Activated naive CD8-positive, alpha-beta T cell treated with anti-CD3 and anti-CD28 coated beads, Interleukin-2, amount 50 U/mL, for 16 hours (primary cell): ENCODE measurements around the gene GALNT9.

Experiments used
- DNase-seq: peaks from one replicate; pipeline ENCODE4 v3.0.0-alpha.2; 2020; ENCODE audit warnings: low read depth, low spot score

Gene GALNT9

GRCh38 chr12:132294121-132295034 lies 35.0 kb downstream of the GALNT9 start:
- DNase-seq: no peak

- DNase-seq: no peak
Observed at GRCh38 chr12:132292328-132293319, 36.8 kb downstream of the GALNT9 start.

DNA sequence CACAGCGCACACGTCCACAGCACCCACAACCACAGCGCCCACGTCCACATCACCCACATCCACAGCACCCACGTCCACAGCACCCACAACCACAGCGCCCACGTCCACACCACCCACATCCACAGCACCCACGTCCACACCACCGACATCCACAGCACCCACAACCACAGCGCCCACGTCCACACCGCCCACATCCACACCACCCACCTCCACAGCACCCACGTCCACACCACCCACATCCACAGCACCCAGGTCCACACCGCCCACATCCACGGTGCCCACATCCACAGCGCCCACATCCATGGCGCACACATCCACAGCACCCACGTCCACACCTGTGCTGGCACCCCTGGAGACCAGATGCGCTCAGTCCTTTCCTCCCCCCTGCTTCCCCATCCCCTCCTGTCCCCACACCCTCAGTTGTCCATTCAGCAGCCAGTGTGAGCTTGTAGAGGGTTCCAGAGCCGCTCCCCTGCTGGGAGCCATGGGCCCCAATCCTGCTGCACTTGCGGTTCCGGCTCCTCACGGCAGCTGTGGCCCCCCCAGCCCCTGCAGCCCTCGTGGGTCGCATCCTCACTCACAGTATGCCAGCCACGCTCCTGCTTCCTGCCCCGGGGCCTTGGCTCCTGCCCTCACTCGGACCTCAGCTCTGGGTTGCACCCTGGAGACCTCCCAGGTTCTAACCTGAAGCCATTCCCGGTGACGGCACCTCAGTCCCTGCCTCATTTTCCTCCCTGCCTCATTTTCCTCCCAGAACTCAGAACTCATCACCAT lies 37.8 kb downstream of the GALNT9 start:
- no peak for DNase-seq

DNA sequence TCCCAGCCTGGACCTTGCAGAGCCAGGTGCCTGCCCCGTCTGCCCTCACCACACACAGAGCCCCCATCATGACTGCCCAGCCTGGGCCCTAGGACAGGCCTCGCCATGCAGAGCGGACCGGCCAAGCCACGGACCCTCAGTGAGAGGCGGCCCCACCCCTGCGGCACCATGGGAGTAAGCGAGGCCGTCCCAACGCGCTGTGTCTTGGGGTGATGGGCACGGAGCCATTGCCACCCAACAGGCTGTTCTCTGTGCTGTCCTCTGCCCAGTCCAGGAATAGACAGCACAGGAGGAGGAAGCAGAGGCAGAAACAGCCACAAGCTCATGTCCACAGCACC lies 39.2 kb downstream of the GALNT9 start:
- no peak for DNase-seq

DNA sequence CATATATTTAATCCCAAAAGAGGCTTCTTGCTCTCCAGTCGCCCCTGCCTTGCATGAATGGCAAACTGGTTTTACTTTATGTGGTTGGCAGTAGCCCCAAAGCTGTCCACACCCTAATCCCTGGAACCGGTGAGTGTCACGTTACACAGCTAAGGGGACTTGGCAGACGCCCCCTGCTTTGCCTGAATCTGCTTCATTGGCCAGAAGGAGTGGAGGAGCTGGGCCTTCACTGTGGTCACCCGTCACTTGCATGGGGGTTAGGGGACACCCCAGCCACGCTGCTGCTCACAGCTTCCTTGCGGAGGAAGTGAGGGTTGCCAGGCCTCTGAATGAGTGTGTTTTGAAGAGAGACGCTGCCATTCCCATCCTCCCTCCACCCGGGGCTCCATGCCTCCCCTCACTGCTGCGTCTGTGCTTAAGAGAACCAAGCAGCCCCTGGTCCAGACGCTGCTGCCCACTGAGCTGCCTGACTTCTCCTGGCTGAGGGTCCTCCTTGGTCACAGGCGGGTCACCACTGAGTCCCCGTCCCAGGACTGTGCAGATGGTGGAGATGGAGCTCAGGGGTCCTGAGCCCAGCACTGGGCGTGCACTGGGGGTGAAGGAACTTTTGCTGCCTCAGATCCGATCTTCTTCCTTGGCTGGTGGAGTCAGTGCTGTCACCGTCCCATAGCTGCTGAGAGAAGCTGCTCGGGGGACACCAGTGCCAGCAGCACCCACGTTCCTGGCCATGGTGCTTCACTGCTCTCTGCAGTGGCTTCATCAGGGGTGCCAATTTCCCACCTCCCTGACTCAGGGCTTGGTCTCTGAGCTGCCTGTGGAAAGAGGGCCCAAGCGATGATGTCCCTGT lies 39.8 kb downstream of the GALNT9 start:
- DNase-seq: no peak

- DNase-seq: no peak
Observed at GRCh38 chr12:132288516-132289215, 40.7 kb downstream of the GALNT9 start.

- no peak for DNase-seq
Observed at GRCh38 chr12:132287391-132288238, 41.8 kb downstream of the GALNT9 start.

GRCh38 chr12:132286912-132287311 lies 42.5 kb downstream of the GALNT9 start:
- no peak for DNase-seq

GRCh38 chr12:132285991-132286681 lies 43.3 kb downstream of the GALNT9 start:
- DNase-seq: no peak

GRCh38 chr12:132284827-132285741 lies 44.3 kb downstream of the GALNT9 start:
- no peak for DNase-seq

DNA sequence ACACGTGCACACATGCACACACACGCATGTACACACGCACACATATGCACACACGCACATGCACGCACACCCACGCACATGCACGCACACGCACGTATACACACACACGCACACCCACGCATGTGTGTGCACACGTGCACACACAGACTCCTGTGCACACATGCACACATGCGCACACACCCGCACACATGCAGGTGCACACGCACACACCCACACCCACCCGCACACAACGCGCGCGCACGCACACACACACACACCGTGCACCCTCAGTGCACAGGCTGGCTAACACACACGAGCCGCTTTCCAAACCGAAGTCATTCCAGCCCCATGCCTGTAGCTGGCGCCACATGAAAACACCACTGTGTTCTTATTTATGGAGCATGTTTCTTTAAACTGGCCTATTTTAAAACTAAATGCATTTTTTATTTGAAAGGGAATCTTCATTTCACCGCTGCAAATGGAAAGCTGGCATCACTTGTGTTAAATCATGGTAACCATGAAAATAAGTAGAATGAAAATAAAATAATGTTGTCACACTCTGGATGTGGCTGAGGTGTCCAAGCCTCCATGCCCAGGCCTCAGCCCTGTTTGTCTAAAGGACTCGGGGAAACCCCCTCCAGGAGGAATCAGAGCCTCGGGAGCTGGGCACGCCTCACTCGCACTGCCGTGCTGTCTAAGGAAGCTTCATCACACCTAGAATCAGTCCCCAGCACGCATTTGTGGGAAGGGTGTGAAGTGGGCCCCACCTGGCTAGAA lies 45.1 kb downstream of the GALNT9 start:
- DNase-seq: no peak

DNA sequence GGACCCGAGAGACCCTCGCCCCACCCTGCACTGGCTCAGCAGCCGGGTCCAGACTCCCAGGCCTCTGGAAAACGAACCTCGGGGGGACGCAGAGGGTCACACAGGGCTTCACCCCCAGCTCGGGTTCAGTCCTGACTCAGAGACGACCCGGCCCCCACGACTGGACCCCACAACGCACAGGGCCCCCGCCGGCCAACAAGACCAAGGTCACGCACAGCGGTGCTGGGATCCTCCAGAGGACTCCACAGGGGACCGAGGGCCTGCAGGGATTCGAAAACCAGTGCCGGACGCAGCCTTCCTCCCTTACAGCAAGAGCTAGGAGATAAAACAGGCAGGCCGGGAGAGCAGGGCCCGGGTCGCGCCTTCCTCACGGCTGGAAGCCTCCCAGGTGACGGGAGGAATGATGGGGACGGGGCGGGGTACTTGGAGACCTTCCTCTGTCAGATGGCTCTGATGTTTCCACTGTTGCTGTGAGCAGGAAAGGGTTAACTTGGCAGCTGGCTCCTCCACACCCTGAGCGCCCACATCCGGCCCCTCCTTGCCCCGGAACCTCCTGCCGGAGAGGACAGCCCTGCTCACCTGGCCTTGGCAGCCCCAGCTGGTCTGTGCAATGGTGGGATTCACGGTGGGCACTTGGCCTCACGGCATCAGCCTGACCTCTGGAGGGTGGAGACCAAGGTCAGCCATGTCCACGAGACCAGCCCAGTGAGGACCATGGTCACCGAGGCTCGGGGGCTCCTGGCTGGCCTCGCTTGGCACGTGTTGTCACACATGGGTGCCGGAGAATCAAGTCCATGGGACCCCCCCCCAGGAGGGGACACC lies 46.2 kb downstream of the GALNT9 start:
- DNase-seq: no peak

DNA sequence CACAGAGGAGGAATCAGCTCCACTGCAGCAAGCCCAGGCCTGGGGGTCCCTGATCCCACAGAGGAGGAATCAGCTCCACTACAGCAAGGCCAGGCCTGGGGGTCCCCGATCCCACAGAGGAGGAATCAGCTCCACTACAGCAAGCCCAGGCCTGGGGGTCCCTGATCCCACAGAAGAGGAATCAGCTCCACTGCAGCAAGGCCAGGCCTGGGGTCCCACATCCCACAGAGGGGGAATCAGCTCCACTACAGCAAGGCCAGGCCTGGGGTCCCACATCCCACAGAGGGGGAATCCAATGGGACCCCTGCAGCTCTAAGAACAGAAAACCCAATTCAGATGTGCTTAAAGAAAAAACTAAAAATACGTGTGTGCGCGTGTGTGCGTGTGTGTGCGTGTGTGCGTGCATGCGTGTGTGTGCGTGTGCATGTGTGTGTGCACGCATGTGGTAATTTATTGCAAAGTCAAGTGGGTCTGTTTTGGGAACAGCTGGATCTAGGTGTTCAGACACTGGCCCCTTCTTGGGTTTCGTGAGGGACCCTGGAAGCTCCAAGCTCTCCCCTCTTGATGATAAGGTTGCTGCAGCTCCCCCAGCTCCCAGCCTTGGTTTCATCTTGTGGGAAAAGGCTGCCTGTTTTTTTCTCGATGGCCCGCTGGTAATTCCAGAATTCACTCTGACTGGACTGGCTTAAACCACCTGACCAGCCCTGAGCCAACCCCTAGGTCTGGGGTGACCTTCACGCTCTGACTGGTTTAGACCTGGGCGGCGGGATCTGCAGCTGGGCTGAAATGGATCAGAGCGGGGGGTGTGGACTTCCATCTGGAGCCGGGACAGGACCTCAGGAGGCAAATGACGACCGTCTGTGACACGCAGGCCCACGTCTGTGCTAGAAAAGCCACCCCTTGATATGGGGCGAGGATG lies 47.1 kb downstream of the GALNT9 start:
- DNase-seq: no peak

DNA sequence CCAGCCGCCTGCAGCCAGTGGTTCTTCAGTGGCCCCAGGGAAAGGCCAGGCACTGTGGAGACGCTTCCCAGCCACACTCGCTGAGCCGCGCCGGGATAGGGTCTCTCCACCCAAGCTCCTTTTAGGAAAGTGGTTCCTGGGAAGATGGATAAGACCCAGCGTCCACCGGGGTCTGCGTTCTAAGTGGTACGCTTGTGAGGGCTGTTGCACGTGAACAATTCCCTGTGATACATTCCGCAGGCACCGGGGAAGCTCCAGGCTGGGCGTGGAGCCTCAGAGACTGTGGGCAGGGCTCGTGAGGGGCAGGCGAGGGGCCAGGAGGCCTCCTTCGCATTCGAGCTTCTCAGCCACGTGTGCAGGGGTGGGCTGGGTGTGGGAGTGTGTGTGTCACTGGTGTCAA lies 48.4 kb downstream of the GALNT9 start:
- DNase-seq: no peak

DNA sequence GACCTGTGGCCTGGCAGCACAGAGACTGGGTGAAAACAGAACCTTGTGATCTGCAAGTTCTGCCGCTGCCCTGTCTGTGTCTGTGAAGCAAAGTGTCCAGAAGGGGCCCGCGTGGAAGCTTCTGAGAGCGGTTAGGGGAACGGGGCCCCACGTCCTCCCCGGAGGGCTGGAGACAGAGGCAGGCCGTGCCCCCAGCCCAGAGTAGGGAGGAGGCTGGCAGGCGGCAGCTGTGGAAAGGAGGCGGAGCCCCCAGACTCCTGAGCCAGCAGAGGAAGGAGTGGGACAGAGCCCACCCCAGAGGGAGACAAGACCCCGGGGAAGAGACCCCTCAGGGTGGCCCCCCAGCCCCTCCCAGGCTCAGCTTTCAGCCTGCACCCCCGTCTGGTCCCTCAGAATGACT lies 49.0 kb downstream of the GALNT9 start:
- no peak for DNase-seq
